GM23338 (cell line): Measurements from ENCODE around the gene NDRG3. TPM values are rescaled to one million over a fixed set of nuclear protein-coding genes. Genes with fewer than 3 reads are reported as not detected.
A peak's percentile ranks its signal among the peaks of the same experiment; 100 is the strongest.

Experiments used
- ATAC-seq: fragments of 200-7000 bp; cut with Tn5 transposase; 3 replicates; pipeline ENCODE4 v1.9.1; 2020
- DNase-seq: peaks from one replicate; pipeline ENCODE4 v3.0.0-alpha.2; 2015; ENCODE audit warnings: low spot score
- H2AFZ ChIP-seq: fragments of 200-600 bp; sonication (generic); 2 replicates; pipeline ENCODE4 v1.8.0; 2016; ENCODE audit warnings: antibody characterized with exemption, mild to moderate bottlenecking, moderate library complexity
- H3F3A ChIP-seq: fragments of 200-600 bp; sonication (generic); replicated peaks from 2 replicates; pipeline ENCODE4 v1.8.0; 2017; ENCODE audit warnings: antibody characterized with exemption, mixed run types, low read depth
- H3K27ac ChIP-seq: fragments of 200-600 bp; sonication (generic); 2 replicates; pipeline ENCODE4 v1.6.1; 2016; ENCODE audit warnings: low read depth
- H3K27me3 ChIP-seq: fragments of 200-600 bp; sonication (generic); 2 replicates; pipeline ENCODE4 v1.8.0; 2016; ENCODE audit warnings: mild to moderate bottlenecking, mixed run types, moderate library complexity; ENCODE audit not compliant: insufficient read depth
- H3K36me3 ChIP-seq: fragments of 200-600 bp; sonication (generic); 2 replicates; pipeline ENCODE4 v1.8.0; 2016; ENCODE audit warnings: mild to moderate bottlenecking; ENCODE audit not compliant: insufficient read depth
- H3K4me1 ChIP-seq: fragments of 200-600 bp; sonication (generic); 2 replicates; pipeline ENCODE4 v1.8.0; 2016; ENCODE audit warnings: mild to moderate bottlenecking, moderate library complexity; ENCODE audit not compliant: insufficient read depth
- H3K4me2 ChIP-seq: fragments of 200-600 bp; sonication (generic); 2 replicates; pipeline ENCODE4 v1.7.1; 2017; ENCODE audit warnings: mixed run types
- H3K4me3 ChIP-seq: fragments of 200-600 bp; sonication (generic); 2 replicates; pipeline ENCODE4 v1.6.1; 2016; ENCODE audit warnings: mixed run types
- H3K79me2 ChIP-seq: fragments of 200-600 bp; sonication (generic); replicated peaks from 2 replicates; pipeline ENCODE4 v1.8.0; 2017; ENCODE audit warnings: mild to moderate bottlenecking; ENCODE audit not compliant: insufficient read depth
- H3K9me2 ChIP-seq: fragments of 200-600 bp; sonication (generic); 2 replicates; pipeline ENCODE4 v1.8.0; 2017; ENCODE audit not compliant: insufficient read depth
- H4K20me1 ChIP-seq: fragments of 200-600 bp; sonication (generic); replicated peaks from 2 replicates; pipeline ENCODE4 v1.8.0; 2017; ENCODE audit warnings: mild to moderate bottlenecking; ENCODE audit not compliant: insufficient read depth
- H3K27ac Mint-ChIP-seq: 2 replicates; pipeline ENCODE4 v1.8.0; 2020; ENCODE audit warnings: inconsistent platforms, mild to moderate bottlenecking, moderate library complexity, mixed read lengths
- H3K27me3 Mint-ChIP-seq: 3 replicates; pipeline ENCODE4 v1.8.0; 2022; ENCODE audit warnings: low read depth, mild to moderate bottlenecking, moderate library complexity, mixed read lengths, inconsistent platforms; ENCODE audit not compliant: insufficient read depth, poor library complexity
- H3K36me3 Mint-ChIP-seq: 3 replicates; pipeline ENCODE4 v1.8.0; 2021; ENCODE audit warnings: low read depth, mild to moderate bottlenecking, inconsistent platforms, moderate library complexity, mixed read lengths
- H3K4me1 Mint-ChIP-seq: 3 replicates; pipeline ENCODE4 v1.8.0; 2020; ENCODE audit warnings: mild to moderate bottlenecking, inconsistent platforms, mixed read lengths
- H3K4me3 Mint-ChIP-seq: 3 replicates; pipeline ENCODE4 v1.8.0; 2021; ENCODE audit warnings: moderate library complexity, mild to moderate bottlenecking, inconsistent platforms, mixed read lengths
- H3K9me3 Mint-ChIP-seq: 3 replicates; pipeline ENCODE4 v1.8.0; 2020; ENCODE audit warnings: moderate library complexity, mild to moderate bottlenecking, inconsistent platforms, mixed read lengths
- CREB1 ChIP-seq: fragments of 250-450 bp; sonication (Bioruptor Pico); IDR thresholded peaks from 2 replicates; pipeline ENCODE4 v1.5.0; 2020; ENCODE audit warnings: low read depth, mild to moderate bottlenecking, moderate library complexity
- ETS1 ChIP-seq: IDR thresholded peaks from 2 replicates; pipeline ENCODE4 v1.6.1; 2016; ENCODE audit warnings: antibody characterized with exemption
- EZH2phosphoT487 ChIP-seq: fragments of 200-600 bp; sonication (generic); IDR thresholded peaks from one replicate; pipeline ENCODE4 v1.8.1; 2018; ENCODE audit warnings: antibody characterized with exemption; ENCODE audit not compliant: unreplicated experiment
- JUNB ChIP-seq: IDR thresholded peaks from one replicate; pipeline ENCODE4 v1.6.1; 2016; ENCODE audit warnings: antibody characterized with exemption; ENCODE audit not compliant: unreplicated experiment
- POLR2AphosphoS5 ChIP-seq: IDR thresholded peaks from 2 replicates; pipeline ENCODE4 v1.6.1; 2016; ENCODE audit warnings: antibody characterized with exemption, low read depth
- REST ChIP-seq: IDR thresholded peaks from one replicate; pipeline ENCODE4 v1.6.1; 2018; ENCODE audit warnings: antibody characterized with exemption; ENCODE audit not compliant: unreplicated experiment
- STAT1 ChIP-seq: IDR thresholded peaks from one replicate; pipeline ENCODE4 v1.6.1; 2016; ENCODE audit warnings: antibody characterized with exemption; ENCODE audit not compliant: unreplicated experiment
- ZNF114 ChIP-seq: fragments of 250-450 bp; sonication (Bioruptor Pico); IDR thresholded peaks from 2 replicates; pipeline ENCODE4 v1.5.0; 2020; ENCODE audit warnings: mild to moderate bottlenecking, moderate library complexity
- polyA plus RNA-seq: library from polyadenylated mRNA; unstranded; fragments of >200 nt; fragmentation: Nextera tagmentation; extraction: Ambion mirVana; gene quantifications from 2 replicates; pipeline ENCODE4 v1.2.1, GENCODE V29; 2016
- total RNA-seq: library from RNA; depleted of rRNA; stranded (reverse); fragments of >200 nt; shearing (Covaris generic); gene quantifications from 2 replicates; pipeline ENCODE4 v1.2.3, GENCODE V29; 2014
- TF ChIP-seq, protein P1 (sequence below): fragments of 250-450 bp; sonication (Bioruptor Pico); IDR thresholded peaks from 2 replicates; pipeline ENCODE4 v1.5.0; 2020; ENCODE audit warnings: mild to moderate bottlenecking, moderate library complexity

The NDRG3 gene
- total and polyA plus RNA-seq, 2 experiments from 2014 or later = 18.6 to 24.0 TPM

GRCh38 chr20:36791862-36792261 is 46.0 kb upstream of the NDRG3 start (continued):
- no peak for TF ChIP-seq REST
- no peak for TF ChIP-seq POLR2AphosphoS5
- TF ChIP-seq CREB1 (CRISPR knock-in tag) = no peak
- TF ChIP-seq EZH2phosphoT487 = no peak

DNA sequence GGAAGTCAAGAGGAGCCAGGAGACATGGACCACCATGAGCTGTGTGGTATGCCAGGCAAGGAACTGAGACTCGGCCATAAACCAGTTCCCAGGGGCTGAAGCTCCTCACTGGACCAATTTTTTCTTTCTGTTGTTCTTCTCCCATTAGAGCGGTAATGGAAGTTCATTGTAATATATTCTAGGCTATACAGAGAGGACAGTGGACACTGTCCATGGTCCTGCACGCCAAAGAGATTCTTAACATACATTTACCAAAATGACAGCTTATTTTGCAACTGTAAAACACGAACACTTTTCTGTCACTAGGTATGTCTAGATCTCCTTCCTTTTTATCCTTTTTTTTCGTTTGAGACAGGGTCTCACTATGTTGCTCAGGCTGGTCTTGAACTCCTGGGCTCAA is 40.8 kb upstream of the NDRG3 start:
- H3F3A ChIP-seq = no peaks in the 10 kb centered on the region
- no peak overlapping the region for H3K4me3 ChIP-seq
- H3K9me2 ChIP-seq = no peaks in the 10 kb centered on the region
- no peaks in the 10 kb centered on the region for H3K4me1 ChIP-seq
- H3K36me3 ChIP-seq = no peaks in the 10 kb centered on the region
- H3K27me3 ChIP-seq = no peaks in the 10 kb centered on the region
- no peaks in the 10 kb centered on the region for H4K20me1 ChIP-seq
- TF ChIP-seq EZH2phosphoT487 (no peak), ETS1 (no peak), CREB1 (CRISPR knock-in tag) (no peak), REST (peak; percentile 51), STAT1 (no peak), JUNB (no peak), ZNF114 (no peak)
- TF ChIP-seq, protein P1, sequence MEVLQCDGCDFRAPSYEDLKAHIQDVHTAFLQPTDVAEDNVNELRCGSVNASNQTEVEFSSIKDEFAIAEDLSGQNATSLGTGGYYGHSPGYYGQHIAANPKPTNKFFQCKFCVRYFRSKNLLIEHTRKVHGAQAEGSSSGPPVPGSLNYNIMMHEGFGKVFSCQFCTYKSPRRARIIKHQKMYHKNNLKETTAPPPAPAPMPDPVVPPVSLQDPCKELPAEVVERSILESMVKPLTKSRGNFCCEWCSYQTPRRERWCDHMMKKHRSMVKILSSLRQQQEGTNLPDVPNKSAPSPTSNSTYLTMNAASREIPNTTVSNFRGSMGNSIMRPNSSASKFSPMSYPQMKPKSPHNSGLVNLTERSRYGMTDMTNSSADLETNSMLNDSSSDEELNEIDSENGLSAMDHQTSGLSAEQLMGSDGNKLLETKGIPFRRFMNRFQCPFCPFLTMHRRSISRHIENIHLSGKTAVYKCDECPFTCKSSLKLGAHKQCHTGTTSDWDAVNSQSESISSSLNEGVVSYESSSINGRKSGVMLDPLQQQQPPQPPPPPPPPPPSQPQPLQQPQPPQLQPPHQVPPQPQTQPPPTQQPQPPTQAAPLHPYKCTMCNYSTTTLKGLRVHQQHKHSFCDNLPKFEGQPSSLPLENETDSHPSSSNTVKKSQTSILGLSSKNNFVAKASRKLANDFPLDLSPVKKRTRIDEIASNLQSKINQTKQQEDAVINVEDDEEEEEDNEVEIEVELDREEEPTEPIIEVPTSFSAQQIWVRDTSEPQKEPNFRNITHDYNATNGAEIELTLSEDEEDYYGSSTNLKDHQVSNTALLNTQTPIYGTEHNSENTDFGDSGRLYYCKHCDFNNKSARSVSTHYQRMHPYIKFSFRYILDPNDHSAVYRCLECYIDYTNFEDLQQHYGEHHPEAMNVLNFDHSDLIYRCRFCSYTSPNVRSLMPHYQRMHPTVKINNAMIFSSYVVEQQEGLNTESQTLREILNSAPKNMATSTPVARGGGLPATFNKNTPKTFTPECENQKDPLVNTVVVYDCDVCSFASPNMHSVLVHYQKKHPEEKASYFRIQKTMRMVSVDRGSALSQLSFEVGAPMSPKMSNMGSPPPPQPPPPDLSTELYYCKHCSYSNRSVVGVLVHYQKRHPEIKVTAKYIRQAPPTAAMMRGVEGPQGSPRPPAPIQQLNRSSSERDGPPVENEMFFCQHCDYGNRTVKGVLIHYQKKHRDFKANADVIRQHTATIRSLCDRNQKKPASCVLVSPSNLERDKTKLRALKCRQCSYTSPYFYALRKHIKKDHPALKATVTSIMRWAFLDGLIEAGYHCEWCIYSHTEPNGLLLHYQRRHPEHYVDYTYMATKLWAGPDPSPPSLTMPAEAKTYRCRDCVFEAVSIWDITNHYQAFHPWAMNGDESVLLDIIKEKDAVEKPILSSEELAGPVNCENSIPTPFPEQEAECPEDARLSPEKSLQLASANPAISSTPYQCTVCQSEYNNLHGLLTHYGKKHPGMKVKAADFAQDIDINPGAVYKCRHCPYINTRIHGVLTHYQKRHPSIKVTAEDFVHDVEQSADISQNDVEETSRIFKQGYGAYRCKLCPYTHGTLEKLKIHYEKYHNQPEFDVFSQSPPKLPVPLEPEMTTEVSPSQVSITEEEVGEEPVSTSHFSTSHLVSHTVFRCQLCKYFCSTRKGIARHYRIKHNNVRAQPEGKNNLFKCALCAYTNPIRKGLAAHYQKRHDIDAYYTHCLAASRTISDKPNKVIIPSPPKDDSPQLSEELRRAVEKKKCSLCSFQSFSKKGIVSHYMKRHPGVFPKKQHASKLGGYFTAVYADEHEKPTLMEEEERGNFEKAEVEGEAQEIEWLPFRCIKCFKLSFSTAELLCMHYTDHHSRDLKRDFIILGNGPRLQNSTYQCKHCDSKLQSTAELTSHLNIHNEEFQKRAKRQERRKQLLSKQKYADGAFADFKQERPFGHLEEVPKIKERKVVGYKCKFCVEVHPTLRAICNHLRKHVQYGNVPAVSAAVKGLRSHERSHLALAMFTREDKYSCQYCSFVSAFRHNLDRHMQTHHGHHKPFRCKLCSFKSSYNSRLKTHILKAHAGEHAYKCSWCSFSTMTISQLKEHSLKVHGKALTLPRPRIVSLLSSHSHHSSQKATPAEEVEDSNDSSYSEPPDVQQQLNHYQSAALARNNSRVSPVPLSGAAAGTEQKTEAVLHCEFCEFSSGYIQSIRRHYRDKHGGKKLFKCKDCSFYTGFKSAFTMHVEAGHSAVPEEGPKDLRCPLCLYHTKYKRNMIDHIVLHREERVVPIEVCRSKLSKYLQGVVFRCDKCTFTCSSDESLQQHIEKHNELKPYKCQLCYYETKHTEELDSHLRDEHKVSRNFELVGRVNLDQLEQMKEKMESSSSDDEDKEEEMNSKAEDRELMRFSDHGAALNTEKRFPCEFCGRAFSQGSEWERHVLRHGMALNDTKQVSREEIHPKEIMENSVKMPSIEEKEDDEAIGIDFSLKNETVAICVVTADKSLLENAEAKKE (CRISPR knock-in tag) = no peak
- H3K27me3 Mint-ChIP-seq = peaks cover 5% of the 10 kb centered on the region
- H2AFZ ChIP-seq = no peak overlapping the region
- H3K36me3 Mint-ChIP-seq = peaks cover 36% of the 10 kb centered on the region
- no peaks in the 10 kb centered on the region; the same call in 2 of the 3 replicates for H3K9me3 Mint-ChIP-seq
- DNase-seq (no peak), ATAC-seq (no peak)
- H3K79me2 ChIP-seq = no peaks in the 10 kb centered on the region
- H3K4me2 ChIP-seq = no peak overlapping the region
- H3K4me1 Mint-ChIP-seq = no peaks in the 10 kb centered on the region
- H3K27ac Mint-ChIP-seq = no peak overlapping the region
- no peak overlapping the region for H3K4me3 Mint-ChIP-seq
- H3K27ac ChIP-seq = no peak overlapping the region
